PC-9 (cell line): ENCODE measurements around the gene CEP78. TPM values are rescaled to one million over a fixed set of nuclear protein-coding genes. Genes with fewer than 3 reads are reported as not detected.

ENCODE experiments used
- BruUV-seq: library from RNA; stranded (reverse); fragments of 400-500 nt; replicated peaks from 2 replicates; lab custom pipeline; 2021; lab: Mats Ljungman, UMichigan
- CTCF ChIA-PET: fragments of 300-600 bp; sonication (Branson Sonifier 250); formaldehyde crosslinking; loops from one replicate; lab custom pipeline; 2022; ENCODE audit warnings: antibody characterized with exemption; lab: Charles Lee
- POLR2A ChIA-PET: fragments of 300-600 bp; sonication (Branson Sonifier 250); formaldehyde crosslinking; loops from one replicate; lab custom pipeline; 2022; ENCODE audit warnings: antibody characterized with exemption; ENCODE audit not compliant: unreplicated experiment; lab: Charles Lee
- DNase-seq, 2 experiments: peaks; one replicate each; pipeline versions ENCODE4 v3.0.0 to v3.0.0-alpha.2; 2015 to 2022; ENCODE audit warnings: mixed read lengths in 1 of 2
- H2AFZ ChIP-seq: fragments of 200-600 bp; sonication (generic); 2 replicates; pipeline ENCODE4 v1.8.1; 2017; ENCODE audit warnings: antibody characterized with exemption
- H3F3A ChIP-seq: fragments of 200-600 bp; sonication (generic); 2 replicates; pipeline ENCODE4 v1.8.1; 2017; ENCODE audit warnings: antibody characterized with exemption, mild to moderate bottlenecking, low read depth; ENCODE audit not compliant: insufficient read depth
- H3K27ac ChIP-seq: fragments of 200-600 bp; sonication (generic); 2 replicates; pipeline ENCODE4 v1.6.1; 2016; ENCODE audit warnings: mixed run types
- H3K27me3 ChIP-seq: fragments of 200-600 bp; sonication (generic); 2 replicates; pipeline ENCODE4 v1.6.1; 2016; ENCODE audit warnings: low read depth, mixed run types; ENCODE audit not compliant: insufficient read depth
- H3K36me3 ChIP-seq: fragments of 200-600 bp; sonication (generic); 2 replicates; pipeline ENCODE4 v1.6.1; 2016; ENCODE audit warnings: low read depth, mixed run types
- H3K4me1 ChIP-seq: fragments of 200-600 bp; sonication (generic); replicated peaks from 2 replicates; pipeline ENCODE4 v1.6.1; 2016; ENCODE audit warnings: mixed run types; ENCODE audit not compliant: insufficient read depth
- H3K4me2 ChIP-seq: fragments of 200-600 bp; sonication (generic); 2 replicates; pipeline ENCODE4 v1.6.1; 2017; ENCODE audit warnings: mixed run types
- H3K4me3 ChIP-seq: fragments of 200-600 bp; sonication (generic); 2 replicates; pipeline ENCODE4 v1.6.1; 2016; ENCODE audit warnings: mixed run types
- H3K79me2 ChIP-seq: fragments of 200-600 bp; sonication (generic); 2 replicates; pipeline ENCODE4 v1.6.1; 2017; ENCODE audit warnings: low read depth, mixed run types
- H3K9me2 ChIP-seq: fragments of 200-600 bp; sonication (generic); 2 replicates; pipeline ENCODE4 v1.8.1; 2017; ENCODE audit warnings: mild to moderate bottlenecking; ENCODE audit not compliant: insufficient read depth
- H3K9me3 ChIP-seq: fragments of 200-600 bp; sonication (generic); 2 replicates; pipeline ENCODE4 v1.8.1; 2016; ENCODE audit warnings: low read depth; ENCODE audit not compliant: insufficient read depth
- H4K20me1 ChIP-seq: fragments of 200-600 bp; sonication (generic); 2 replicates; pipeline ENCODE4 v1.8.1; 2017; ENCODE audit not compliant: insufficient read depth
- EZH2 ChIP-seq: fragments of 200-600 bp; sonication (generic); IDR thresholded peaks from 2 replicates; pipeline ENCODE4 v1.8.0; 2017; ENCODE audit warnings: antibody characterized with exemption, low read depth
- intact Hi-C: fragments of 100-400 bp; cut with micrococcal nuclease; formaldehyde crosslinking; loops from one replicate; pipeline ENCODE4 v1.10.0; 2022; ENCODE audit not compliant: unreplicated experiment
- total RNA-seq: library from RNA; stranded (reverse); gene quantifications from 2 replicates; pipeline ENCODE4 v1.2.3, GENCODE V29; 2021
- TF ChIP-seq, protein P1 (sequence below): fragments of 200-600 bp; sonication (generic); conservative IDR thresholded peaks from 2 replicates; pipeline ENCODE4 v1.6.1; 2017; ENCODE audit warnings: mixed run types, antibody characterized with exemption, mild to moderate bottlenecking, moderate library complexity

CEP78 gene
- total RNA-seq, 1 experiment from 2014 or later = 37.8 TPM

DNA sequence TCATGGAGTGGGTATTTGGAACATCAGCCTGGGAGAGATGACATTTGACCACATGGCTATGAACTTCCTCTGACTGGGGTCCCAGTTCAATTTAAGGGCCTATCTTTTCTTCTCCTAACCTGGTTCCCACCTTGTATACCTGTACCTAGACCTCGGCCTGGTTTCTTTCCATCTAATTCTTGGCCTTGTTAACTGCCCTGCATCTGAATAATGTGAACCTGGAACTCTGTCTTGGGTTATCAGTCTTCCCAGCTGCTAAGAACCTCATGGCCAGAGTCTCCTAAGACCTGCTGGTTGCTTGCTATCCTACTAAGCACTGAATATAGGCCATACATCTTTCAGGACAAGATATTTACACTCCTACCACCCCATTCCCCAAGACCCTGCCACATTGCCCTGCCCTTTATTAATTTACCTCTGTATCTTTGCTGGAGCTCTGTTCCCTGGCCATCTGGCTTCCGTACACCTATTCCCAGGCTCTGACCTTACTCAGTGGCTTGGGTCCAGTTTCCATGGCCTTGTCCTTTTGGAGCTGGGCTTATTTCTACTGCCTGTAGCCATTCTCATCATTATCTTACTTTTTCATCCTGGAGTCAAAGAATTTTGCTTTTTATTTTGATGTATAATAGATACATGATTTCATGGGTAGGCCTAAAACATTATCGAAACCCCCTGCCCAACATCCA is 67.6 kb downstream of the CEP78 start:
- H3K9me2 ChIP-seq = no peaks in the 10 kb centered on the region
- POLR2A ChIA-PET = no interaction called here
- CTCF ChIA-PET = no interaction called here

DNA sequence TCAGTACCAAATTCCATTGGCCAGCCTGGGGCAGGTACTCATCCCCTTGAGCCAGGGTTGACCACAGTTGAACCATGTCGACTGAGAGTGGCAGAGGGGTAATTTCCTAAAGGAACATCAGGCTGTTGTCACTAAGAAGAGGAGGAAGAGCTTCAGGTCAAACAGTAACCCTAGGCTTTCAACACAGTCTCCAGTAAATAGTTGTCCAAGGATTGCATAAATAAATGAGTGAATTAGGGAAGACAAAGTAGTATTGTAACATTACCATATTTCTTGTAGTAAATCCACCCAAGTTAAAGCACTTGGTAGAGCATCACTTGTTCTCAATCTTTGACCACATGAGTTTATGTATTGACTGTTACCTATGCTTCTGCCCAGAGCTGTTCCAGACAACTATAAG is 68.5 kb downstream of the CEP78 start:
- H4K20me1 ChIP-seq = peaks cover 98% of the 10 kb centered on the region
- H3K36me3 ChIP-seq = peaks cover 86% of the 10 kb centered on the region
- H3F3A ChIP-seq = no peaks in the 10 kb centered on the region
- H3K9me3 ChIP-seq = no peaks in the 10 kb centered on the region
- no peak for DNase-seq
- no peak overlapping the region for H3K4me2 ChIP-seq
- no peak overlapping the region for H2AFZ ChIP-seq
- H3K27me3 ChIP-seq = no peaks in the 10 kb centered on the region
- peaks cover 58% of the 10 kb centered on the region for H3K79me2 ChIP-seq
- H3K27ac ChIP-seq = no peak overlapping the region
- no peak overlapping the region for H3K4me3 ChIP-seq
- TF ChIP-seq, protein P1, sequence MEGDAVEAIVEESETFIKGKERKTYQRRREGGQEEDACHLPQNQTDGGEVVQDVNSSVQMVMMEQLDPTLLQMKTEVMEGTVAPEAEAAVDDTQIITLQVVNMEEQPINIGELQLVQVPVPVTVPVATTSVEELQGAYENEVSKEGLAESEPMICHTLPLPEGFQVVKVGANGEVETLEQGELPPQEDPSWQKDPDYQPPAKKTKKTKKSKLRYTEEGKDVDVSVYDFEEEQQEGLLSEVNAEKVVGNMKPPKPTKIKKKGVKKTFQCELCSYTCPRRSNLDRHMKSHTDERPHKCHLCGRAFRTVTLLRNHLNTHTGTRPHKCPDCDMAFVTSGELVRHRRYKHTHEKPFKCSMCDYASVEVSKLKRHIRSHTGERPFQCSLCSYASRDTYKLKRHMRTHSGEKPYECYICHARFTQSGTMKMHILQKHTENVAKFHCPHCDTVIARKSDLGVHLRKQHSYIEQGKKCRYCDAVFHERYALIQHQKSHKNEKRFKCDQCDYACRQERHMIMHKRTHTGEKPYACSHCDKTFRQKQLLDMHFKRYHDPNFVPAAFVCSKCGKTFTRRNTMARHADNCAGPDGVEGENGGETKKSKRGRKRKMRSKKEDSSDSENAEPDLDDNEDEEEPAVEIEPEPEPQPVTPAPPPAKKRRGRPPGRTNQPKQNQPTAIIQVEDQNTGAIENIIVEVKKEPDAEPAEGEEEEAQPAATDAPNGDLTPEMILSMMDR = no peak
- no peak for TF ChIP-seq EZH2
- intact Hi-C loops = no loop called here
- BruUV-seq = no TSS peak
- no peaks in the 10 kb centered on the region for H3K9me2 ChIP-seq
- 0 out of 2 replicates have a peak, but pooled peaks cover 4% of the 10 kb centered on the region for H3K4me1 ChIP-seq
- POLR2A ChIA-PET = no interaction called here
- CTCF ChIA-PET = no interaction called here

More for the DNA sequence above, 67.6 kb downstream of the CEP78 start:
- no peak for TF ChIP-seq EZH2
- TF ChIP-seq, protein P1 = no peak
- no peaks in the 10 kb centered on the region for H3K27me3 ChIP-seq
- H3K4me2 ChIP-seq = no peak overlapping the region
- peaks cover 11% of the 10 kb centered on the region for H3K4me1 ChIP-seq
- H3K36me3 ChIP-seq = peaks cover 81% of the 10 kb centered on the region
- no peak overlapping the region for H3K27ac ChIP-seq
- intact Hi-C loops = no loop called here
- BruUV-seq = no TSS peak
- H2AFZ ChIP-seq = no peak overlapping the region
- H3K79me2 ChIP-seq = peaks cover 66% of the 10 kb centered on the region
- H4K20me1 ChIP-seq = peaks cover 98% of the 10 kb centered on the region
- no peak overlapping the region for H3K4me3 ChIP-seq
- H3F3A ChIP-seq = no peaks in the 10 kb centered on the region
- H3K9me3 ChIP-seq = no peaks in the 10 kb centered on the region
- DNase-seq = no peak

DNA sequence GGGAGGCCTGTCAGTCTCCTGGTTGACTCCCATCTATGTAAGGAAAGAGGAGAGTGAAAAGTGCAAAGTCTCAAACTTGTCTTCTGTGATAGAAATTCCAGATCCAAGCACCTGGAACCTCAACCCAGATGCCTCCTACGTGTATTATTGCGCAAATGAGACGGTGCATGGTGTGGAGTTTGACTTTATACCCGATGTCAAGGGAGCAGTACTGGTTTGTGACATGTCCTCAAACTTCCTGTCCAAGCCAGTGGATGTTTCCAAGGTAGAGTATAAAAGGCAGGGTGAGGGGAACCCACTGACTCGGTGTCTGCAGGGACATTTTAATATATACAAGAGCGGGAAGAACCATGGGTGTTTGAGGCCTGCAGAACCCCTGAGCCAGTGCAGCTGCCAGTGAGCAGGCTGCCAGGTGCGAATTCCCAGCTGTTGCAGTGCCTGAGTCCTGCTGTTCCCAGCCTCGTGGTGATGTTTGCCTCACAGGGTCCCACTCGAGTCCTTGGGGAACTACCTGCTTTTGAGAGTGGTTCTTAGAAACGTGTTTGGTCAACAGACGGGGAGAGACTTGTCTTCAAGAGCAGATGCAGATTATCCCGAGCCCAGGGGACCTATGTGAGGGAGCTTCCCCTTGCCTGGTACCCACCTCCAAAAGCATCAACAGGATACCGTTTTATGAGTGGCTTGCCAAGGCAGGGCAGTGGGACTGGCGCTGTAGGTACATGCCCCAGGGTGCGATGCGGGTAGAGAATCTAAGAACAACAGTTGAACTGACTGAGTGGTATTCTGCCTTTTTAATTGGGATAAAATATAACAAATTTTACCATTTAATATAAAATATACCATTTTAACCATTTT is 70.6 kb downstream of the CEP78 start:
- H2AFZ ChIP-seq = no peak overlapping the region
- no peaks in the 10 kb centered on the region for H3K9me3 ChIP-seq
- H3K79me2 ChIP-seq = peaks cover 43% of the 10 kb centered on the region
- no peak overlapping the region for H3K4me2 ChIP-seq
- intact Hi-C loops = no loop called here
- H3F3A ChIP-seq = no peaks in the 10 kb centered on the region
- H3K9me2 ChIP-seq = no peaks in the 10 kb centered on the region
- POLR2A ChIA-PET = no interaction called here
- no peak overlapping the region for H3K4me3 ChIP-seq
- peaks cover 96% of the 10 kb centered on the region for H4K20me1 ChIP-seq
- H3K27me3 ChIP-seq = no peaks in the 10 kb centered on the region
- peaks cover 82% of the 10 kb centered on the region for H3K36me3 ChIP-seq
- BruUV-seq = no TSS peak
- no peak for TF ChIP-seq EZH2
- TF ChIP-seq, protein P1 = no peak
- H3K27ac ChIP-seq = no peak overlapping the region
- no peak for DNase-seq
- CTCF ChIA-PET = no interaction called here
- H3K4me1 ChIP-seq = no peaks in the 10 kb centered on the region
